Measurements from ENCODE around the gene ENOX1. TPM values are rescaled to one million over a fixed set of nuclear protein-coding genes. Genes with fewer than 3 reads are reported as not detected.

ENOX1 gene
- total RNA-seq, 1 experiment from 2014 or later: 0.95 TPM

- BruUV-seq (replicated peaks): no TSS peak
These were observed 146.3 kb downstream of the ENOX1 start for GRCh38 chr13:43640476-43640875.

GRCh38 chr13:43631106-43631505 is 155.7 kb downstream of the ENOX1 start:
- Histone ChIP-seq H3K4me2 (ENCODE audit: low read length) (no peak overlapping the region), H3K9me2 (replicated peaks; ENCODE audit: low read length) (no peaks in the 10 kb centered on the region), H3F3A (ENCODE audit: low read length, unreplicated experiment) (no peaks in the 10 kb centered on the region), H3K4me3 (ENCODE audit: low read length) (no peak overlapping the region), H3K27ac (ENCODE audit: low read length) (no peak overlapping the region), H3K4me1 (ENCODE audit: insufficient read depth, low read length) (no peaks in the 10 kb centered on the region), H3K27me3 (ENCODE audit: low read length) (no peaks in the 10 kb centered on the region), H3K79me2 (ENCODE audit: low read length) (no peaks in the 10 kb centered on the region), H2AFZ (ENCODE audit: low read length) (no peak overlapping the region), H3K9ac (ENCODE audit: low read length) (no peak overlapping the region), H3K9me3 (ENCODE audit: low read length) (no peaks in the 10 kb centered on the region), H4K20me1 (ENCODE audit: low read length) (no peaks in the 10 kb centered on the region), H3K36me3 (ENCODE audit: low read depth, low read length) (no peaks in the 10 kb centered on the region)
- ChIA-PET CTCF (no interaction called here), POLR2A (ENCODE audit: unreplicated experiment) (no interaction called here)
- ATAC-seq (no peak), DNase-seq (no peak)
- no TSS peak for BruUV-seq (replicated peaks)
- intact Hi-C loops (cut with micrococcal nuclease): no loop called here
- TF ChIP-seq, protein P1, sequence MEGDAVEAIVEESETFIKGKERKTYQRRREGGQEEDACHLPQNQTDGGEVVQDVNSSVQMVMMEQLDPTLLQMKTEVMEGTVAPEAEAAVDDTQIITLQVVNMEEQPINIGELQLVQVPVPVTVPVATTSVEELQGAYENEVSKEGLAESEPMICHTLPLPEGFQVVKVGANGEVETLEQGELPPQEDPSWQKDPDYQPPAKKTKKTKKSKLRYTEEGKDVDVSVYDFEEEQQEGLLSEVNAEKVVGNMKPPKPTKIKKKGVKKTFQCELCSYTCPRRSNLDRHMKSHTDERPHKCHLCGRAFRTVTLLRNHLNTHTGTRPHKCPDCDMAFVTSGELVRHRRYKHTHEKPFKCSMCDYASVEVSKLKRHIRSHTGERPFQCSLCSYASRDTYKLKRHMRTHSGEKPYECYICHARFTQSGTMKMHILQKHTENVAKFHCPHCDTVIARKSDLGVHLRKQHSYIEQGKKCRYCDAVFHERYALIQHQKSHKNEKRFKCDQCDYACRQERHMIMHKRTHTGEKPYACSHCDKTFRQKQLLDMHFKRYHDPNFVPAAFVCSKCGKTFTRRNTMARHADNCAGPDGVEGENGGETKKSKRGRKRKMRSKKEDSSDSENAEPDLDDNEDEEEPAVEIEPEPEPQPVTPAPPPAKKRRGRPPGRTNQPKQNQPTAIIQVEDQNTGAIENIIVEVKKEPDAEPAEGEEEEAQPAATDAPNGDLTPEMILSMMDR (conservative IDR thresholded peaks at IDR 0.05; ENCODE audit: low read depth, low read length): no peak
- no peak for TF ChIP-seq EZH2phosphoT487 (IDR thresholded peaks at IDR 0.05; ENCODE audit: borderline replicate concordance, low read length)
- TF ChIP-seq EZH2 (IDR thresholded peaks at IDR 0.05; ENCODE audit: low read length, unreplicated experiment): no peak

More at GRCh38 chr13:43640476-43640875, 146.3 kb downstream of the ENOX1 start:
- no peak for DNase-seq
- Histone ChIP-seq H3K4me2 (ENCODE audit: low read length) (no peak overlapping the region), H2AFZ (ENCODE audit: low read length) (no peak overlapping the region), H3K4me3 (ENCODE audit: low read length) (no peak overlapping the region), H3K79me2 (ENCODE audit: low read length) (no peaks in the 10 kb centered on the region), H3K36me3 (ENCODE audit: low read depth, low read length) (no peaks in the 10 kb centered on the region), H3K9me2 (replicated peaks; ENCODE audit: low read length) (no peaks in the 10 kb centered on the region), H3K27ac (ENCODE audit: low read length) (no peak overlapping the region), H3F3A (ENCODE audit: low read length, unreplicated experiment) (no peaks in the 10 kb centered on the region), H3K4me1 (ENCODE audit: insufficient read depth, low read length) (no peaks in the 10 kb centered on the region), H3K27me3 (ENCODE audit: low read length) (no peaks in the 10 kb centered on the region), H3K9ac (ENCODE audit: low read length) (no peak overlapping the region), H3K9me3 (ENCODE audit: low read length) (no peaks in the 10 kb centered on the region), H4K20me1 (ENCODE audit: low read length) (no peaks in the 10 kb centered on the region)
- POLR2A ChIA-PET (ENCODE audit: unreplicated experiment): no interaction called here
- CTCF ChIA-PET: no interaction called here
- TF ChIP-seq EZH2phosphoT487 (IDR thresholded peaks at IDR 0.05; ENCODE audit: borderline replicate concordance, low read length) (no peak), EZH2 (IDR thresholded peaks at IDR 0.05; ENCODE audit: low read length, unreplicated experiment) (no peak)
- TF ChIP-seq, protein P1 (conservative IDR thresholded peaks at IDR 0.05; ENCODE audit: low read depth, low read length): no peak
- intact Hi-C loops (cut with micrococcal nuclease): no loop called here
- ATAC-seq: no peak

DNA sequence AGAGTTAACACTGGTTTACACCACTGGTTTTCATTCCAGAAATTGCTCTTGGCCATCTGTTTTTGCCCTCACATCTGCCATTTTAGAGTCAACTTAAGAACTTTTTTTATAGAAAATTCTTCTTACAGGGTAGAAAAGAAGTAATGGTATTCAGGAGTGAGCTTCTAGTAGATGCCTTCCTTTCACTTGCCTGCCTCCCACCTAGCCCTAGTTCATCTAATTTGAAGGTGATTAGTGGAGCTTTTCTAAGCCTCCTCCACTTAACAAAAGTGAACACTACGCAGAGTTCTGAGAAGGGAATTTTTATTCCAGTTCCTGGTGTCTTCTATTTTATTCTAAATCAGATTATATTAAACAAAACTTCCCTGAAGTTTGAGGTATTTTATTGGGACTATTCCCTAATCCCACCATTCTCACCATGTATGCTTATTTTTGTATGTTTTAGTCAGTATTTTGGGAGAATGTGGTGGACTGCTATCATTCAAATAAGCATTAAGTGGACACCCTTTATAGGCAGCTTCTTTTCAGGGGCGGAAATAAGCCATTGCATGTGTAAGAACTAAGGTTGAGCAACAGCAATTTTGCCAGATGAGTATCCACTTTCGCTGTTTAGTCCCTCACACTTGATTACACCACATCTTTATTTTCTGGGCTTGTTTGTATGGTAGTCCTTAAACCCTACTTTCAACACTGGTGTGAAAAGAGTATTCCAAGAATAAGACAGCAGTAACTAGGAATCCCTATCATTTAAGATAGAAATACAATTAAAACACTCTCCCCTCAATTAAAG is 156.9 kb downstream of the ENOX1 start:
- Histone ChIP-seq H3K27ac (ENCODE audit: low read length) (no peak overlapping the region), H2AFZ (ENCODE audit: low read length) (no peak overlapping the region), H3K4me2 (ENCODE audit: low read length) (no peak overlapping the region), H3K9me3 (ENCODE audit: low read length) (no peaks in the 10 kb centered on the region), H3K9me2 (replicated peaks; ENCODE audit: low read length) (no peaks in the 10 kb centered on the region), H3K27me3 (ENCODE audit: low read length) (no peaks in the 10 kb centered on the region), H3K4me3 (ENCODE audit: low read length) (no peak overlapping the region), H3F3A (ENCODE audit: low read length, unreplicated experiment) (no peaks in the 10 kb centered on the region), H3K36me3 (ENCODE audit: low read depth, low read length) (no peaks in the 10 kb centered on the region), H3K4me1 (ENCODE audit: insufficient read depth, low read length) (no peaks in the 10 kb centered on the region), H3K79me2 (ENCODE audit: low read length) (no peaks in the 10 kb centered on the region), H4K20me1 (ENCODE audit: low read length) (no peaks in the 10 kb centered on the region), H3K9ac (ENCODE audit: low read length) (no peak overlapping the region)
- CTCF ChIA-PET: no interaction called here
- no peak for ATAC-seq
- intact Hi-C loops (cut with micrococcal nuclease): no loop called here
- POLR2A ChIA-PET (ENCODE audit: unreplicated experiment): no interaction called here
- TF ChIP-seq EZH2 (IDR thresholded peaks at IDR 0.05; ENCODE audit: low read length, unreplicated experiment) (no peak), EZH2phosphoT487 (IDR thresholded peaks at IDR 0.05; ENCODE audit: borderline replicate concordance, low read length) (no peak)
- TF ChIP-seq, protein P1 (conservative IDR thresholded peaks at IDR 0.05; ENCODE audit: low read depth, low read length): no peak
- DNase-seq: no peak
- no TSS peak for BruUV-seq (replicated peaks)
